ENCODE measurements around the gene EFNA4. TPM values are rescaled to one million over a fixed set of nuclear protein-coding genes. Genes with fewer than 3 reads are reported as not detected.
A peak's percentile ranks its signal among the peaks of the same experiment; 100 is the strongest.

EFNA4 gene
- total and polyA plus RNA-seq, 2 of the 8 experiments (the other 6 are each of a cell fraction or from before 2014, with no cell fraction given) = 21.9 to 23.9 TPM

GRCh38 chr1:155057788-155058211 lies 5.7 kb upstream of the EFNA4 start:
- H3K23ac ChIP-seq (ENCODE audit: insufficient read length) = no peak overlapping the region
- H3K79me2 ChIP-seq (ENCODE audit: control insufficient read depth in 1 of 2, insufficient read depth in 2 of 2, low read length in 2 of 2) = no peaks in the 10 kb centered on the region
- no peak for DNase-seq (ENCODE audit: low read depth in 1 of 2, low spot score in 2 of 2)
- H3K36me3 ChIP-seq (ENCODE audit: control insufficient read depth in 2 of 4, insufficient read depth in 4 of 4, low read length in 3 of 4) = peaks cover 0 to 3% (median 0%) of the 10 kb centered on the region in 4 experiments; a peak in 2 of 8 replicates
- no peak overlapping the region for H2AFZ ChIP-seq (ENCODE audit: low read length)
- H3K9ac ChIP-seq (replicated peaks in 1 of 4; ENCODE audit: extremely low read depth in 1 of 4, low read depth in 3 of 4, low read length in 3 of 4) = no peak overlapping the region
- H3K27ac ChIP-seq (ENCODE audit: low read depth, low read length) = no peak overlapping the region
- TF ChIP-seq BRCA1 (IDR thresholded peaks at IDR 0.05; ENCODE audit: low read depth, low read length) (no peak), RBBP5 (IDR thresholded peaks at IDR 0.05; ENCODE audit: borderline replicate concordance, low read depth, low read length) (no peak), TEAD4 (IDR thresholded peaks at IDR 0.05; ENCODE audit: low read depth, low read length) (peak; percentile 77), TCF12 (IDR thresholded peaks at IDR 0.05; ENCODE audit: low read depth, low read length) (no peak)
- TF ChIP-seq, protein P1, sequence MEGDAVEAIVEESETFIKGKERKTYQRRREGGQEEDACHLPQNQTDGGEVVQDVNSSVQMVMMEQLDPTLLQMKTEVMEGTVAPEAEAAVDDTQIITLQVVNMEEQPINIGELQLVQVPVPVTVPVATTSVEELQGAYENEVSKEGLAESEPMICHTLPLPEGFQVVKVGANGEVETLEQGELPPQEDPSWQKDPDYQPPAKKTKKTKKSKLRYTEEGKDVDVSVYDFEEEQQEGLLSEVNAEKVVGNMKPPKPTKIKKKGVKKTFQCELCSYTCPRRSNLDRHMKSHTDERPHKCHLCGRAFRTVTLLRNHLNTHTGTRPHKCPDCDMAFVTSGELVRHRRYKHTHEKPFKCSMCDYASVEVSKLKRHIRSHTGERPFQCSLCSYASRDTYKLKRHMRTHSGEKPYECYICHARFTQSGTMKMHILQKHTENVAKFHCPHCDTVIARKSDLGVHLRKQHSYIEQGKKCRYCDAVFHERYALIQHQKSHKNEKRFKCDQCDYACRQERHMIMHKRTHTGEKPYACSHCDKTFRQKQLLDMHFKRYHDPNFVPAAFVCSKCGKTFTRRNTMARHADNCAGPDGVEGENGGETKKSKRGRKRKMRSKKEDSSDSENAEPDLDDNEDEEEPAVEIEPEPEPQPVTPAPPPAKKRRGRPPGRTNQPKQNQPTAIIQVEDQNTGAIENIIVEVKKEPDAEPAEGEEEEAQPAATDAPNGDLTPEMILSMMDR (IDR thresholded peaks at IDR 0.05; ENCODE audit: control extremely low read depth in 1 of 3, insufficient read depth in 1 of 3, low read depth in 1 of 3, low read length in 3 of 3) = peak in 1 of 3 experiments; percentile 38; a peak in 1 of 4 replicates
- WGBS, 2 experiments (ENCODE audit: extremely low coverage in 1 of 2, insufficient coverage in 1 of 2, insufficient read length in 1 of 2, insufficient replicate concordance in 2 of 2, low coverage in 1 of 2, low lambda C conversion rate in 2 of 2, missing lambda C conversion rate in 1 of 2) = 87% methylated on average over 13 of the region's 13 CpGs; no CpG with 5 or more reads in 1 of the 2 experiments
- FAIRE-seq = no peak
- H2BK5ac ChIP-seq (ENCODE audit: low read depth, low read length) = no peak overlapping the region; the same call in 1 of the 2 replicates
- no peak overlapping the region for H4K91ac ChIP-seq (replicated peaks; ENCODE audit: insufficient read length, low read length)
- no peak overlapping the region for H2BK20ac ChIP-seq (ENCODE audit: low read length)
- H3K79me1 ChIP-seq (ENCODE audit: low read depth, low read length) = no peaks in the 10 kb centered on the region
- no peak overlapping the region for H3K4ac ChIP-seq (replicated peaks; ENCODE audit: insufficient read length, low read depth, low read length)
- no peak overlapping the region for H2AK5ac ChIP-seq (ENCODE audit: low read depth, low read length)
- peaks cover 0 to 3% of the 10 kb centered on the region in 2 experiments for H4K20me1 ChIP-seq (replicated peaks in 1 of 2; ENCODE audit: control insufficient read depth in 1 of 2, insufficient read depth in 2 of 2, low read length in 2 of 2)
- no peak overlapping the region for H2BK120ac ChIP-seq (replicated peaks; ENCODE audit: low read depth, low read length)
- no peak overlapping the region for H3K14ac ChIP-seq (ENCODE audit: insufficient read length)
- CTCF ChIA-PET (ENCODE audit: partially characterized antibody) = interaction anchor here (1.2 to 33.9 kb wide), 13 partner anchors 5 to 192 kb away, joined by 3 to 907 read pairs (median 5); partner anchors contain the start of genes ADAM15, EFNA3, EFNA4 and LENEP
- no peak overlapping the region for H3K4me2 ChIP-seq (ENCODE audit: insufficient read depth in 1 of 2, low read depth in 2 of 2, low read length in 2 of 2)
- no peak overlapping the region for H3K4me3 ChIP-seq (ENCODE audit: extremely low read depth in 1 of 4, insufficient read depth in 2 of 4, low read depth in 3 of 4, low read length in 4 of 4)
- H3K23me2 ChIP-seq (ENCODE audit: low read depth, low read length) = peaks cover 4% of the 10 kb centered on the region; the same call in 1 of the 2 replicates
- H3K18ac ChIP-seq (ENCODE audit: extremely low read depth, low read length) = no peak overlapping the region
- H4K5ac ChIP-seq (ENCODE audit: insufficient read length, low read depth, low read length) = no peak overlapping the region
- H3K4me1 ChIP-seq (replicated peaks in 1 of 4; ENCODE audit: control insufficient read depth in 3 of 4, insufficient read depth in 4 of 4, low read length in 3 of 4) = peaks cover 0 to 6% (median 3%) of the 10 kb centered on the region in 4 experiments; a peak in 5 of 7 replicates
- H2BK12ac ChIP-seq (ENCODE audit: low read depth, low read length) = no peak overlapping the region
- H2BK15ac ChIP-seq (ENCODE audit: low read length) = no peak overlapping the region
- POLR2A ChIA-PET (ENCODE audit: partially characterized antibody) = interaction anchor here (0.6 to 2.4 kb wide), 7 partner anchors 9 to 409 kb away, joined by 3 to 9 read pairs (median 4); partner anchors contain the start of gene LENEP
- peaks cover 0 to 4% (median 2%) of the 10 kb centered on the region in 4 experiments; a peak in 4 of 7 replicates for H3K27me3 ChIP-seq (replicated peaks in 1 of 4; ENCODE audit: control insufficient read depth in 3 of 4, extremely low read depth in 1 of 4, insufficient read depth in 3 of 4, low read length in 3 of 4)
- H3K56ac ChIP-seq (replicated peaks; ENCODE audit: insufficient read length, low read depth, low read length) = no peak overlapping the region
- no peak overlapping the region for H4K8ac ChIP-seq (ENCODE audit: extremely low read depth, insufficient read depth, low read length)
- no peaks in the 10 kb centered on the region for H3K9me3 ChIP-seq (ENCODE audit: insufficient read depth in 2 of 2, low read depth in 1 of 2, low read length in 1 of 2)

Data from H1 (cell line).